GM21515 (cell line): ENCODE measurements around the gene RNGTT.

Experiments
- ATAC-seq: cut with Tn5 transposase; IDR thresholded peaks from one replicate; pipeline ENCODE4 v1.9.1; 2021; ENCODE audit not compliant: unreplicated experiment

The RNGTT gene

DNA sequence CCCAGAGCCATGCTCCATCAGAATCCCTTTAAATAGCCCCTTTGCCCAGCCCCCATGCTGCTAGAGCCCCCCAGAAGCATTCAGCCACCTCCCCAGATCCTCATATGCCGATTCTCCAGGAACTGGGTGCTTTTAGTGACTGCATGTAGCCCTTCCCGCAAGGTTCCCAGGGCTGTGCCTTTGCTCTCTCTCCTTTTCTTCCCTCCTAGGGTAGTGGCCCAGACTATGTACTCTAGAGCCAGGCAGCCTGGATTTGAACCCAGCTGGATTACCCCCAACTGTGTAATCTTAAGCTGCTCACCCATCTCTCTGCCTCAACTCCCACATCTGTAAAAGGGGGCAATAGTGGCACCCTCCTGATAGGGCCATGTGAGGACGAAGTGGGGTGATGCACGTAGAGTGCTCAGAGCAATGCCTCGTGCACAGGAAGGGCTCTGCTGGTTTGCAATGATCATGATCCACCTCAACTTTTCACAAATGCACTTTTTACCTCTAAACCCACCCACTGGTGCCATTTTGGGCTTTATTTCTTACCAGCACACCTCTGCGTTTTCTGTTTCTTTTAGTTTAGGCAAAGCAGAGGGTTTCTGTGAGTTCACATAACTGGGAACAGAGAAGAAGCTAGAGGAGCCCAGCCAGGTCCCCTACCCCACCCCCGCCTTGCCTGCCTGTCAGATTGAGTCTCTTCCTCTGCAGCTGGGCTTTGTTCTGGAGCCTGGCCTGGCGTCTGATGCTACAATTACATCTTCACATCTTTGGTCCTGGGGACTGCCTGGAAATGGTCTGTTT lies 396.5 kb downstream of the RNGTT start:
- peak; percentile 56 for ATAC-seq

DNA sequence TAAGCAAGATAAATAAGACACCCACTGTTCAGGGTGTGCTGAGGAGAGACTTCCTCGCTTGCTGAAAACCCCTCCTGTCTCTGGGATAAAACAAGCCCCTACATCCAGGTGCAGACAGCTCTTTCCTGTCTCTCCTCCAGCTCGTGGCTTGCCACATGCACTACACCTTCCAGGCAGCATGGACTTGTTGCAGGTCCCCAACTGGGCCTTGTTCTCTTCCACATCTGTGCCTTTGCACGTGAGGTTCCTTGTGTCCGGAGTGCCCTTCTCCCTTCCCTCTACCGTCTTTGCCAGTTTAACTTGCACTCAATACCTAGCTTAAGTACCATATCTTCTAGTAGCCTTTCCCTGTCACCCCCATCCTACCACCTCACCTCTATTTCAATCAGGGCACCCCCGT lies 397.6 kb downstream of the RNGTT start:
- ATAC-seq: no peak

DNA sequence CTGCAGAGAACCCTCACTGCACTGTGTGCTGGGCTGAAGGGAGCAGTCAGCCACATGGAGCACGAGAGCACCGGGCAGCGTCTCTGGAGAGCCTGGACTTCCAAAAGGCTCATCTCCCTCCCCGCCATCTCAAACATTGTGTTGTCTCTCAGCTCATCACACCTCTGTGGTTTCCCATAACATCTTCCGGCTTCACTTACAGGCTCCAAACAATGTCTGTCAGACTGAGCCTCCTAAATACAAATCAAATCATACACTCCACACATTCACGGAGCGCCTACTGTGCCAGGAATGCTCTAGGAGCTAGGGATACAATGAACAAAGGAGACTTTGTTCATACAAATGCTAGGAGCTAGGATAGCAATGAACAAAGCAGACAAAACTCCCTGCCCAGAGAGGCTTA lies 398.0 kb downstream of the RNGTT start:
- ATAC-seq: no peak

DNA sequence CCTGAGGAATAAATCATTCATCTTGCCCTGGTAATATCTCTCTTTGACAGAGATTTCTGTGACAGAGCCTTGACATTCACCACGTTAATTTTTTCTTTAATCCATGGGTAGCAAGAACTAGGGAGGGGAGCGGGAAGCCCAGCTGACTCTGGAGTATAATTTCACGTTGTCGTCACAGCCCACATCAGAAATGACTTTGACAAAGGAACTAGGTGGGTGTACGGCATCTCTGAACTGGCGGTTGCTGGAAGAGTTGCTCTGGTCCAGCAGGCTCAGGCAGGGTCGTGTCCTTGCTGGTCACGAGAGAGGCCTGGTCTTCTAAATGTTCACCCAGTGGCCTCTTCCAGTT lies 400.2 kb downstream of the RNGTT start:
- no peak for ATAC-seq

DNA sequence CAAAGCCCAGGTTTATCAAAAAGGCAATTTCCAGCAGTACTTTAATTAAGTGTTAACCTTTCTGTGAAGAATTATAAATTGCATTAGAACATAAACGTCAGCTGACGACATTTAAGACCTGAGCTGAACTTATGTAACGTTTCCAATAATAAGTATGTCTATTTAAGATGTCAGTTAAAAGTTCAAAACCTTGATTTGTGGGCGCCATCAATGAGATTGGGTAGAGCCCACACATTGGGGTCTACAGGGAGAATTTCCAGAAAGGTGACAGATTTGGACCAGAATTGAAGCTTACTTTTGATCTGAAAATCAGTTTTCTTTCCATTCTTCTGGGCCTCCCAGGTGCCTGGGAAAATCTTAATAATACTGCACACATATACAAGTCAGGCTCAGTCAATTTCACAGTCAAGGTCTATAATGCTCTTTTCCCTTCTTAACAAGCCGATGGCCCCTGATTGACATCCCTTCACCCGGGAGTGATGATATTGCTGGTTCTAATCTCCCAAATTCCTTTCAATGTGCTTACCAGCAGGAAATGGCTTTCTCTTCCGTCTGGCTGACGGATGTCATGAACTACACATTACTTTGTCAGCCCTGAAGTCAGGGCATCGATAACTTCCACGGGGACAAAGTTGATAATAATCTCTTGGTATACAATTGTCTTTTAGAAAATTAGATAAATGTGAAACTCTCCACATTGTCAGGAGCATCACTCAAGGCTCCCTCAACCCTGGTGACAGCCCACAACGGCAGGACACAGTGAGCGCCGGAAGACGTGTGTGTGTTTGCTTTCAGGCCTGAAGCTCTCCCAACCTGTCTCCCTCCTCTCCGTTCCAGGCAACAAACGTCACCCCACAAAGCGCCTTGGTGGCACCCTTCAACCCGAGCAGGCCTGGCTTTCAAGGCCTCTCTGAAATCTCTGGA lies 400.8 kb downstream of the RNGTT start:
- ATAC-seq: no peak

DNA sequence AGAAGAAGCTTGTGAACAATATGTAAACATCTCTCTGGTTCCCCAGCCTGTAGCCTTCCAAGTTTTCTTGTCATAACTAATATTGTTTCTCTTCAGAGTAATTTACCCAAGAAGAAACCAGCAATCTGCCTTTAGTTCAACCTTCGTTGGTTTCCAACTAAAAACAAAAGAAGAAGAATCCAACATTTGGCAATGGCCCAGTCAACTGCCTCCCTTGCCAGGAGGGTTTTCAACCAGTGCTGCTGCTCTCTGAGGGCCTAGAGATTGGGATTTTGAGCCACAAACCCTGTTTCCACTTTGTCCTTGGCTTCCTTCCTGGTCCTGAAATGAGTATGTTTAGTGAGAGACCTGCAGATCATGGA lies 401.5 kb downstream of the RNGTT start:
- no peak for ATAC-seq

DNA sequence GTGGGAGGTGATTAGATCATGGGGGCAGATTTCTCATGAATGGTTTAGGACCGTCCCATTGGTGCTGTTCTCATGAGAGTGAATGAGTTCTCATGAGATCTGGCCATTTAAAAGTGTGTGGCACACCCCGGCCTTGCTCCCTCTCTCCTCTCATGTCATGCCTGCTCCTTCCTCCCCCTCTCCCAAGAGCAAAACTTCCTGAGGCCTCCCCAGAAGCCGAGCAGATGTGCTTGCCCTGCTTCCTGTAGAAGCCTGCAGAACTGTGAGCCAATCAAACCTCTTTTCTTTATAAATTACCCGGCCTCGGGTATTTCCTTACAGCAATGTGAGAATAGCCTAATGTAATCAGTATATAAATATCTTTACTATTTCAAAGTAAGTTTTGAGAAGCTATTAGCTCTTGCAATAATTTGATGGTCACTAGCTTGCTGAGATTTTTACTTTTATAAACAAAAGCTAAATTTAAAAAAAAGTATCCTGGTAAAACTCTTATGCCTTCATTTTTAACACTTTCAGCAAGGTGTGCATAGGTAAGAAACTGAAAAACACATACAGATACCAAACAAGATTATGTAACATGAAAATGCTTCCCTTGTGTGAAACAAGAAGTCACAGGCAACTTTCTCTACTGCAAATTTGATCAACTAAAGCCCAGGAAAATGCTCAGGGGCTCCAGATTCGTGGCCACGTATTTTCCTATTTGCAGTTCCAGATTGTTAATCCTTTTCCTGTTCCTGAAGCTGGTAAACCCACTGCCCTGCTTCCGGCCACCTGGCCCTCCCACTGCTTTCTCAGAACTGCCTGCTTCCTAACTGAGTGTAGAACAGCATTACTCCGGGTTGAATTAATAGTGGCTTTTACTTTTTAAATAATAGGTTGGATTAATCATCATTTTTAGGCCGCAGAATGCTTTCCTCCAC lies 402.1 kb downstream of the RNGTT start:
- ATAC-seq: no peak
